K562 (cell line): ENCODE results near the gene TOM1L1. TPM values are rescaled to one million over a fixed set of nuclear protein-coding genes. Genes with fewer than 3 reads are reported as not detected.

ENCODE experiments used
- ATAC-seq: fragments of 200-7000 bp; cut with Tn5 transposase; 3 replicates; pipeline ENCODE4 v1.9.1; 2020; ENCODE audit warnings: moderate library complexity
- BruUV-seq: library from RNA; stranded (reverse); fragments of 400-500 nt; replicated peaks from 2 replicates; lab custom pipeline; 2021; lab: Mats Ljungman, UMichigan
- CTCF ChIA-PET: fragments of 300-600 bp; formaldehyde crosslinking; extraction: SDS; loops from one replicate; lab custom pipeline; 2021; ENCODE audit warnings: low intra/inter-chr PET ratio; lab: Yijun Ruan, JAX
- POLR2A ChIA-PET: fragments of 300-600, 350-650 bp; sonication (Branson Sonifier 250); formaldehyde crosslinking; extraction: SDS; loops from one replicate; lab custom pipeline; 2021; ENCODE audit warnings: antibody characterized with exemption, inconsistent platforms; lab: Yijun Ruan, JAX
- DNase-seq, 4 experiments: peaks; one replicate each; pipeline versions ENCODE4 v3.0.0 to v3.0.0-alpha.2; 2011 to 2018; ENCODE audit warnings: low spot score in 3 of 4, mixed read lengths in 3 of 4; ENCODE audit errors: extremely low read depth in 1 of 4
- FAIRE-seq: peaks from 2 replicates; lab custom pipeline; 2011; peaks lifted over from hg19 to GRCh38; lab: Jason Lieb, UNC
- H2AFZ ChIP-seq: 2 replicates; pipeline ENCODE4 v1.6.0; 2011; ENCODE audit warnings: low read depth, low read length, control low read depth, inconsistent platforms
- H3K27ac ChIP-seq: fragments of 200-600 bp; 3 replicates; pipeline ENCODE4 v1.8.0; 2011; ENCODE audit warnings: low read depth, mild to moderate bottlenecking, control low read depth, inconsistent platforms, low read length, moderate library complexity, mixed read lengths; ENCODE audit errors: extremely low read depth
- H3K27me3 ChIP-seq, 2 experiments: fragments of 300-600 bp in 1 of 2; 2 replicates in 1 of 2; 3 replicates in 1 of 2; pipeline versions ENCODE4 v1.6.0 to v1.8.0; 2011; ENCODE audit warnings: inconsistent platforms in 2 of 2, low read length in 2 of 2, mild to moderate bottlenecking in 1 of 2, mixed read lengths in 1 of 2, moderate library complexity in 1 of 2; ENCODE audit not compliant: control insufficient read depth in 2 of 2, insufficient read depth in 2 of 2
- H3K36me3 ChIP-seq: fragments of 300-600 bp; 3 replicates; pipeline ENCODE4 v1.8.0; 2011; ENCODE audit warnings: mild to moderate bottlenecking, low read length, inconsistent platforms; ENCODE audit not compliant: control insufficient read depth, insufficient read depth
- H3K4me1 ChIP-seq, 2 experiments: fragments of 200-600 bp in 1 of 2; replicated peaks in 1 of 2; 2 replicates in 1 of 2; 3 replicates in 1 of 2; pipeline versions ENCODE4 v1.5.1 to v1.8.0; 2011; ENCODE audit warnings: inconsistent platforms in 2 of 2, low read length in 2 of 2, mild to moderate bottlenecking in 1 of 2, mixed read lengths in 1 of 2, moderate library complexity in 1 of 2; ENCODE audit not compliant: control insufficient read depth in 2 of 2, insufficient read depth in 2 of 2
- H3K4me2 ChIP-seq: 2 replicates; pipeline ENCODE4 v1.6.1; 2011; ENCODE audit warnings: low read length, control low read depth, inconsistent platforms, mixed read lengths; ENCODE audit not compliant: insufficient read depth
- H3K4me3 ChIP-seq: fragments of 200-600 bp; sonication (generic), shearing (Covaris generic); 2 replicates; pipeline ENCODE4 v1.5.1; 2016; ENCODE audit warnings: control low read depth, inconsistent platforms
- H3K79me2 ChIP-seq: fragments of 200-600 bp; 3 replicates; pipeline ENCODE4 v1.8.0; 2011; ENCODE audit warnings: low read length, inconsistent platforms; ENCODE audit not compliant: control insufficient read depth, insufficient read depth
- H3K9ac ChIP-seq, 2 experiments: 2 replicates each; pipeline versions ENCODE4 v1.6.0 to v1.6.1; 2011; ENCODE audit warnings: low read depth in 2 of 2, low read length in 2 of 2, control low read depth in 1 of 2, inconsistent platforms in 1 of 2, mild to moderate bottlenecking in 1 of 2, mixed read lengths in 1 of 2; ENCODE audit not compliant: insufficient read depth in 1 of 2
- H3K9me1 ChIP-seq: one replicate; pipeline ENCODE4 v1.6.0; 2011; ENCODE audit warnings: inconsistent platforms, mild to moderate bottlenecking, low read length, moderate library complexity; ENCODE audit not compliant: control insufficient read depth, insufficient read depth
- H3K9me3 ChIP-seq: replicated peaks from 2 replicates; pipeline ENCODE4 v1.5.1; 2011; ENCODE audit warnings: low read depth, low read length, inconsistent platforms; ENCODE audit not compliant: control insufficient read depth, insufficient read depth
- H4K20me1 ChIP-seq: replicated peaks from 2 replicates; pipeline ENCODE4 v1.6.1; 2011; ENCODE audit warnings: low read length, inconsistent platforms, mixed read lengths; ENCODE audit not compliant: control insufficient read depth, insufficient read depth
- ARID2 ChIP-seq: fragments of 450-650 bp; IDR thresholded peaks from 2 replicates; pipeline ENCODE4 v1.6.1; 2017; ENCODE audit warnings: antibody characterized with exemption, mild to moderate bottlenecking
- CBX3 ChIP-seq, 2 experiments: IDR thresholded peaks; 1 replicate in 1 of 2; 2 replicates in 1 of 2; pipeline ENCODE4 v1.6.1; 2012; ENCODE audit warnings: inconsistent platforms in 2 of 2, low read length in 2 of 2, borderline replicate concordance in 1 of 2, control low read depth in 1 of 2
- CBX8 ChIP-seq: fragments of 200-600 bp; sonication (generic); IDR thresholded peaks from 2 replicates; pipeline ENCODE4 v1.6.1; 2012; ENCODE audit warnings: borderline replicate concordance, mixed run types, low read depth, mild to moderate bottlenecking, moderate library complexity, mixed read lengths, low read length, control low read depth, inconsistent platforms; ENCODE audit not compliant: poor library complexity, severe bottlenecking; ENCODE audit errors: extremely low read depth
- CCNT2 ChIP-seq: IDR thresholded peaks from 2 replicates; pipeline ENCODE4 v1.6.1; 2011; ENCODE audit warnings: borderline replicate concordance, low read depth, mild to moderate bottlenecking, moderate library complexity, mixed read lengths, low read length; ENCODE audit not compliant: insufficient read length; ENCODE audit errors: extremely low read depth
- CHD1 ChIP-seq: fragments of 200-600 bp; sonication (generic); IDR thresholded peaks from one replicate; pipeline ENCODE4 v1.6.1; 2012; ENCODE audit warnings: mild to moderate bottlenecking, moderate library complexity, low read length, inconsistent platforms
- ERF ChIP-seq: fragments of 450-650 bp; formaldehyde crosslinking; IDR thresholded peaks from 2 replicates; pipeline ENCODE4 v1.4.0; 2020; ENCODE audit warnings: mild to moderate bottlenecking, mixed read lengths
- KAT7 ChIP-seq: sonication (generic); formaldehyde crosslinking; IDR thresholded peaks from 2 replicates; pipeline ENCODE4 v1.8.0; 2022; ENCODE audit warnings: missing genetic modification reagents, mild to moderate bottlenecking, borderline replicate concordance
- MYBL2 ChIP-seq, 2 experiments: fragments of 450-650 bp in 1 of 2; sonication (generic) in 1 of 2; formaldehyde crosslinking in 1 of 2; IDR thresholded peaks; 2 replicates each; pipeline versions ENCODE4 v1.6.1 to v1.8.1; 2017 to 2022; ENCODE audit warnings: borderline replicate concordance in 1 of 2, inconsistent platforms in 1 of 2, low read depth in 1 of 2, mild to moderate bottlenecking in 1 of 2, missing genetic modification reagents in 1 of 2, moderate library complexity in 1 of 2
- NR2F6 ChIP-seq: fragments of 450-650 bp; formaldehyde crosslinking; IDR thresholded peaks from 2 replicates; pipeline ENCODE4 v1.4.0; 2020; ENCODE audit warnings: mild to moderate bottlenecking
- RAD51 ChIP-seq: fragments of 450-650 bp; IDR thresholded peaks from 2 replicates; pipeline ENCODE4 v1.7.1; 2016; ENCODE audit warnings: low read depth, mild to moderate bottlenecking, borderline replicate concordance
- WGBS: fragments of 100-300 bp; shearing (Covaris generic); methylation state at CpG from one replicate; pipeline ENCODE4 v1.1.6; 2016; ENCODE audit warnings: low coverage, mixed read lengths; ENCODE audit not compliant: insufficient coverage; ENCODE audit errors: missing lambda C conversion rate; 5-methylcytosine and 5-hydroxymethylcytosine counted together
- in situ Hi-C: fragments of 300-500 bp; cut with MboI; formaldehyde crosslinking; loops from 4 replicates; pipeline ENCODE4 v1.15.0; 2018; ENCODE audit warnings: inconsistent platforms, mixed read lengths
- intact Hi-C: fragments of 100-400 bp; cut with micrococcal nuclease; formaldehyde crosslinking; loops from 2 replicates; pipeline ENCODE4 v1.14.2; 2022
- polyA plus RNA-seq, 8 experiments: library from polyadenylated mRNA; depleted of rRNA in 4 of 8; stranded (reverse) in 5 of 8; unstranded in 3 of 8; fragments of >200 nt; fragmentation: Nextera tagmentation in 2 of 8; fragmentation: Illumina TruSeq in 1 of 8; extraction: Ambion mirVana in 2 of 8; extraction: Trizol in 1 of 8; gene quantifications; 2 replicates each; pipeline versions ENCODE4 v1.2.1 to v1.2.3, GENCODE V29; 2011 to 2014; ENCODE audit warnings: inconsistent platforms in 1 of 8, missing spikeins in 1 of 8
- total RNA-seq, 7 experiments: library from RNA; depleted of rRNA in 6 of 7; stranded (reverse); fragments of >200 nt in 6 of 7; fragmentation: Illumina TruSeq in 2 of 7; extraction: Trizol in 2 of 7; gene quantifications; 2 replicates each; pipeline versions ENCODE4 v1.2.1 to v1.2.3, GENCODE V29; 2011 to 2021; ENCODE audit warnings: low replicate concordance in 1 of 7
- TF ChIP-seq, protein P1 (sequence below): fragments of 450-650 bp; IDR thresholded peaks from 2 replicates; pipeline ENCODE4 v1.6.1; 2016; ENCODE audit warnings: missing biosample characterization, missing genetic modification characterization
- TF ChIP-seq, protein P2 (sequence below), 2 experiments: fragments of 450-650 bp in 1 of 2; sonication (generic) in 1 of 2; formaldehyde crosslinking in 1 of 2; IDR thresholded peaks; 2 replicates each; pipeline versions ENCODE4 v1.7.1 to v1.9.0; 2016 to 2022; ENCODE audit warnings: inconsistent platforms in 1 of 2, mild to moderate bottlenecking in 1 of 2, missing genetic modification reagents in 1 of 2

The TOM1L1 gene
- total and polyA plus RNA-seq, 9 of the 15 experiments (the other 6 are each of a cell fraction or from before 2014, with no cell fraction given) = 21.3 to 74.3 (median 31.0) TPM

DNA sequence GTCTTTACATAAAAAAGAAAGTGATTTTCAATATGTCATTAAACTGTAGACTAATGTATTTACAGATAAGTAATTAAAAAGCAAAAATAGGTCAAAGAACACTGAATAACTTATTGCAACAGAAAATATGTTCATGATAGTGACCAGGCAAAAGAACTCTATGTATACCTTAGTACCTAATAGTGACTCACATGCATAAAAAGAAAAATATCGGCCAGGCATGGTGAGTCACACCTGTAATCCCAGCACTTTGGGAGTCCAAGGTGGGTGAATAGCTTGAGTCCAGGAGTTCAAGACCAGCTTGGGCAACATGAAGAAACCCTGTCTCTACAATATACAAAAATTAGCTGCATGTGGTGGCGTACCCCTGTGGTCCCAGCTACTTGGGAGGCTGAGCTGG lies 33.0 kb upstream of the TOM1L1 start:
- no peak overlapping the region for H3K27ac ChIP-seq
- no peak overlapping the region for H3K4me2 ChIP-seq
- intact Hi-C loops (no loop called here), in situ Hi-C loops (no loop called here)
- no peak overlapping the region for H2AFZ ChIP-seq
- no peaks in the 10 kb centered on the region for H3K79me2 ChIP-seq
- H3K9me3 ChIP-seq = no peaks in the 10 kb centered on the region
- POLR2A ChIA-PET = no interaction called here
- CTCF ChIA-PET = no interaction called here
- no peak overlapping the region for H3K4me3 ChIP-seq
- no peaks in the 10 kb centered on the region for H4K20me1 ChIP-seq
- no peaks in the 10 kb centered on the region for H3K27me3 ChIP-seq
- no peak for FAIRE-seq
- H3K9me1 ChIP-seq = no peaks in the 10 kb centered on the region
- H3K4me1 ChIP-seq = peaks cover 0 to 33% of the 10 kb centered on the region in 2 experiments; a peak in 3 of 5 replicates
- H3K9ac ChIP-seq = no peak overlapping the region
- ATAC-seq = no peak
- 62% methylated on average over 2 of the region's 2 CpGs for WGBS
- H3K36me3 ChIP-seq = no peaks in the 10 kb centered on the region
- no peak for DNase-seq
- BruUV-seq = no TSS peak
- TF ChIP-seq, protein P1, sequence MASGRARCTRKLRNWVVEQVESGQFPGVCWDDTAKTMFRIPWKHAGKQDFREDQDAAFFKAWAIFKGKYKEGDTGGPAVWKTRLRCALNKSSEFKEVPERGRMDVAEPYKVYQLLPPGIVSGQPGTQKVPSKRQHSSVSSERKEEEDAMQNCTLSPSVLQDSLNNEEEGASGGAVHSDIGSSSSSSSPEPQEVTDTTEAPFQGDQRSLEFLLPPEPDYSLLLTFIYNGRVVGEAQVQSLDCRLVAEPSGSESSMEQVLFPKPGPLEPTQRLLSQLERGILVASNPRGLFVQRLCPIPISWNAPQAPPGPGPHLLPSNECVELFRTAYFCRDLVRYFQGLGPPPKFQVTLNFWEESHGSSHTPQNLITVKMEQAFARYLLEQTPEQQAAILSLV (tag) = no peak
- no peak for TF ChIP-seq CCNT2
- TF ChIP-seq KAT7 = no peak
- TF ChIP-seq CBX3 (IDR thresholded peaks at IDR 0.05; ENCODE audit: borderline replicate concordance in 1 of 2, low read length in 2 of 2) = no peak
- TF ChIP-seq CBX8 = no peak
- TF ChIP-seq, protein P2, sequence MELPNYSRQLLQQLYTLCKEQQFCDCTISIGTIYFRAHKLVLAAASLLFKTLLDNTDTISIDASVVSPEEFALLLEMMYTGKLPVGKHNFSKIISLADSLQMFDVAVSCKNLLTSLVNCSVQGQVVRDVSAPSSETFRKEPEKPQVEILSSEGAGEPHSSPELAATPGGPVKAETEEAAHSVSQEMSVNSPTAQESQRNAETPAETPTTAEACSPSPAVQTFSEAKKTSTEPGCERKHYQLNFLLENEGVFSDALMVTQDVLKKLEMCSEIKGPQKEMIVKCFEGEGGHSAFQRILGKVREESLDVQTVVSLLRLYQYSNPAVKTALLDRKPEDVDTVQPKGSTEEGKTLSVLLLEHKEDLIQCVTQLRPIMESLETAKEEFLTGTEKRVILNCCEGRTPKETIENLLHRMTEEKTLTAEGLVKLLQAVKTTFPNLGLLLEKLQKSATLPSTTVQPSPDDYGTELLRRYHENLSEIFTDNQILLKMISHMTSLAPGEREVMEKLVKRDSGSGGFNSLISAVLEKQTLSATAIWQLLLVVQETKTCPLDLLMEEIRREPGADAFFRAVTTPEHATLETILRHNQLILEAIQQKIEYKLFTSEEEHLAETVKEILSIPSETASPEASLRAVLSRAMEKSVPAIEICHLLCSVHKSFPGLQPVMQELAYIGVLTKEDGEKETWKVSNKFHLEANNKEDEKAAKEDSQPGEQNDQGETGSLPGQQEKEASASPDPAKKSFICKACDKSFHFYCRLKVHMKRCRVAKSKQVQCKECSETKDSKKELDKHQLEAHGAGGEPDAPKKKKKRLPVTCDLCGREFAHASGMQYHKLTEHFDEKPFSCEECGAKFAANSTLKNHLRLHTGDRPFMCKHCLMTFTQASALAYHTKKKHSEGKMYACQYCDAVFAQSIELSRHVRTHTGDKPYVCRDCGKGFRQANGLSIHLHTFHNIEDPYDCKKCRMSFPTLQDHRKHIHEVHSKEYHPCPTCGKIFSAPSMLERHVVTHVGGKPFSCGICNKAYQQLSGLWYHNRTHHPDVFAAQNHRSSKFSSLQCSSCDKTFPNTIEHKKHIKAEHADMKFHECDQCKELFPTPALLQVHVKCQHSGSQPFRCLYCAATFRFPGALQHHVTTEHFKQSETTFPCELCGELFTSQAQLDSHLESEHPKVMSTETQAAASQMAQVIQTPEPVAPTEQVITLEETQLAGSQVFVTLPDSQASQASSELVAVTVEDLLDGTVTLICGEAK (IDR thresholded peaks at IDR 0.05) = no peak
- TF ChIP-seq, protein P2 (CRISPR knock-in tag; IDR thresholded peaks at IDR 0.05) = no peak
- TF ChIP-seq ERF (CRISPR knock-in tag) = no peak
- TF ChIP-seq RAD51 = no peak
- TF ChIP-seq CHD1 = no peak
- TF ChIP-seq NR2F6 (CRISPR knock-in tag) = no peak
- TF ChIP-seq ARID2 = no peak
- no peak for TF ChIP-seq MYBL2 (IDR thresholded peaks at IDR 0.05; ENCODE audit: low read depth)
- no peak for TF ChIP-seq MYBL2 (CRISPR knock-in tag; IDR thresholded peaks at IDR 0.05; ENCODE audit: borderline replicate concordance)
